HepG2 (cell line): ENCODE measurements around the gene C2orf15. TPM values are rescaled to one million over a fixed set of nuclear protein-coding genes. Genes with fewer than 3 reads are reported as not detected.

Experiments
- ARID4A ChIP-seq: sonication (generic); formaldehyde crosslinking; IDR thresholded peaks from 2 replicates; pipeline ENCODE4 v1.5.0; 2020; ENCODE audit warnings: mild to moderate bottlenecking, missing genetic modification reagents, borderline replicate concordance
- IRF9 ChIP-seq: sonication (generic); formaldehyde crosslinking; IDR thresholded peaks from 2 replicates; pipeline ENCODE4 v1.8.0; 2022; ENCODE audit warnings: missing genetic modification reagents, mild to moderate bottlenecking, borderline replicate concordance
- MEIS1 ChIP-seq: sonication (generic); formaldehyde crosslinking; IDR thresholded peaks from 2 replicates; pipeline ENCODE4 v1.9.0; 2021; ENCODE audit warnings: mild to moderate bottlenecking, missing genetic modification reagents, moderate library complexity, borderline replicate concordance
- RFXANK ChIP-seq: IDR thresholded peaks from 2 replicates; pipeline ENCODE4 v1.6.1; 2016
- SAP130 ChIP-seq: IDR thresholded peaks from 2 replicates; pipeline ENCODE4 v1.6.1; 2016; ENCODE audit warnings: low read depth
- SOX6 ChIP-seq, 2 experiments: fragments of 450-650 bp in 1 of 2; sonication (generic) in 1 of 2; formaldehyde crosslinking in 1 of 2; IDR thresholded peaks; 2 replicates each; pipeline versions ENCODE4 v1.4.0 to v1.6.1; 2017 to 2020; ENCODE audit warnings: antibody characterized with exemption in 1 of 2, mild to moderate bottlenecking in 1 of 2, missing genetic modification reagents in 1 of 2
- SP4 ChIP-seq: sonication (generic); formaldehyde crosslinking; IDR thresholded peaks from 2 replicates; pipeline ENCODE4 v1.8.1; 2023; ENCODE audit warnings: mild to moderate bottlenecking, missing genetic modification reagents
- TBP ChIP-seq: sonication (generic); formaldehyde crosslinking; IDR thresholded peaks from 2 replicates; pipeline ENCODE4 v1.5.0; 2020; ENCODE audit warnings: missing genetic modification reagents
- ZFP41 ChIP-seq: sonication (generic); formaldehyde crosslinking; IDR thresholded peaks from 2 replicates; pipeline ENCODE4 v1.4.0; 2020; ENCODE audit warnings: mild to moderate bottlenecking, missing genetic modification reagents, borderline replicate concordance
- ZFX ChIP-seq: sonication (generic); formaldehyde crosslinking; IDR thresholded peaks from 2 replicates; pipeline ENCODE4 v1.4.0; 2020; ENCODE audit warnings: mild to moderate bottlenecking, low read depth, missing genetic modification reagents, moderate library complexity
- ZMYM4 ChIP-seq: sonication (generic); formaldehyde crosslinking; IDR thresholded peaks from 2 replicates; pipeline ENCODE4 v1.8.1; 2023; ENCODE audit warnings: mild to moderate bottlenecking, missing genetic modification reagents
- ZNF280D ChIP-seq: sonication (generic); formaldehyde crosslinking; IDR thresholded peaks from 2 replicates; pipeline ENCODE4 v1.5.1; 2020; ENCODE audit warnings: mild to moderate bottlenecking, missing genetic modification reagents
- ZNF331 ChIP-seq: sonication (generic); formaldehyde crosslinking; IDR thresholded peaks from 2 replicates; pipeline ENCODE4 v1.4.0; 2020; ENCODE audit warnings: missing genetic modification reagents
- ZNF451 ChIP-seq: sonication (generic); formaldehyde crosslinking; IDR thresholded peaks from 2 replicates; pipeline ENCODE4 v1.5.0; 2020; ENCODE audit warnings: mild to moderate bottlenecking, missing genetic modification reagents
- ZNF572 ChIP-seq: sonication (generic); formaldehyde crosslinking; IDR thresholded peaks from 2 replicates; pipeline ENCODE4 v1.5.1; 2020; ENCODE audit warnings: mild to moderate bottlenecking, missing genetic modification reagents
- ZNF737 ChIP-seq: sonication (generic); formaldehyde crosslinking; IDR thresholded peaks from 2 replicates; pipeline ENCODE4 v1.5.0; 2020; ENCODE audit warnings: missing genetic modification reagents, mild to moderate bottlenecking, borderline replicate concordance
- ZSCAN20 ChIP-seq: sonication (generic); formaldehyde crosslinking; IDR thresholded peaks from 2 replicates; pipeline ENCODE4 v1.4.0; 2020; ENCODE audit warnings: missing genetic modification reagents, mild to moderate bottlenecking, borderline replicate concordance
- polyA plus RNA-seq, 8 experiments: library from polyadenylated mRNA; depleted of rRNA in 3 of 8; stranded (reverse) in 7 of 8; unstranded in 1 of 8; fragments of >200 nt; fragmentation: Illumina TruSeq in 4 of 8; extraction: Trizol in 4 of 8; gene quantifications; 2 replicates each; pipeline versions ENCODE4 v1.2.1 to v1.2.3, GENCODE V29; 2011 to 2016; ENCODE audit warnings: low read depth in 4 of 8, missing spikeins in 1 of 8, mixed read lengths in 1 of 8; ENCODE audit not compliant: insufficient read depth in 1 of 8
- total RNA-seq, 5 experiments: library from RNA; depleted of rRNA; stranded (reverse); fragments of >200 nt; fragmentation: Illumina TruSeq; extraction: Trizol; gene quantifications; 2 replicates each; pipeline ENCODE4 v1.2.3, GENCODE V29; 2016; ENCODE audit warnings: low read depth in 1 of 5
- TF ChIP-seq, protein P1 (sequence below): sonication (generic); formaldehyde crosslinking; IDR thresholded peaks from 2 replicates; pipeline ENCODE4 v1.5.0; 2020; ENCODE audit warnings: missing genetic modification reagents

The C2orf15 gene
- total and polyA plus RNA-seq, 2 of the 13 experiments (the other 11 are each of a cell fraction or from before 2014, with no cell fraction given) = 5.5 to 8.3 TPM

GRCh38 chr2:99141110-99142108, at the start of gene C2orf15 (continued):
- peak; percentile 97 for TF ChIP-seq ARID4A (CRISPR knock-in tag)
- TF ChIP-seq SP4 = peak; percentile 96
- 0 out of 2 replicates have a peak, but pooled peaks have one; percentile 40 for TF ChIP-seq TBP
- no peak for TF ChIP-seq SOX6 (IDR thresholded peaks at IDR 0.05)
- TF ChIP-seq SOX6 (CRISPR knock-in tag; IDR thresholded peaks at IDR 0.05) = peak; percentile 73
- TF ChIP-seq SAP130 (CRISPR knock-in tag) = peak; percentile 86
- TF ChIP-seq MEIS1 (CRISPR knock-in tag) = peak; percentile 92; the same call in 1 of the 2 replicates
- peak; percentile 45 for TF ChIP-seq ZNF280D (CRISPR knock-in tag)
- TF ChIP-seq ZFX (CRISPR knock-in tag) = peak; percentile 87
- TF ChIP-seq, protein P1, sequence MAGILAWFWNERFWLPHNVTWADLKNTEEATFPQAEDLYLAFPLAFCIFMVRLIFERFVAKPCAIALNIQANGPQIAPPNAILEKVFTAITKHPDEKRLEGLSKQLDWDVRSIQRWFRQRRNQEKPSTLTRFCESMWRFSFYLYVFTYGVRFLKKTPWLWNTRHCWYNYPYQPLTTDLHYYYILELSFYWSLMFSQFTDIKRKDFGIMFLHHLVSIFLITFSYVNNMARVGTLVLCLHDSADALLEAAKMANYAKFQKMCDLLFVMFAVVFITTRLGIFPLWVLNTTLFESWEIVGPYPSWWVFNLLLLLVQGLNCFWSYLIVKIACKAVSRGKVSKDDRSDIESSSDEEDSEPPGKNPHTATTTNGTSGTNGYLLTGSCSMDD = no peak
- TF ChIP-seq ZSCAN20 (CRISPR knock-in tag) = peak; percentile 86; the same call in 1 of the 2 replicates
- peak; percentile 75; the same call in 1 of the 2 replicates for TF ChIP-seq ZFP41
- TF ChIP-seq ZNF451 = peak; percentile 93; the same call in 1 of the 2 replicates
- no peak for TF ChIP-seq RFXANK (CRISPR knock-in tag)
- peak; percentile 33; the same call in 1 of the 2 replicates for TF ChIP-seq ZNF331 (CRISPR knock-in tag)
- TF ChIP-seq ZNF737 = 0 out of 2 replicates have a peak, but pooled peaks have one; percentile 45
- peak; percentile 94 for TF ChIP-seq ZMYM4 (CRISPR knock-in tag)
- peak; percentile 89 for TF ChIP-seq IRF9 (CRISPR knock-in tag)
- TF ChIP-seq ZNF572 (CRISPR knock-in tag) = peak; percentile 92
